Stimulated activated CD4-positive, alpha-beta T cell treated with anti-CD3 and anti-CD28 coated beads, Interleukin-1b, Interleukin-23, amount 100 ng/mL, for 48 hours (primary cell): ENCODE results near the gene DNAH17.
"Not testable (repeated sequence)": the region's sequence is repeated elsewhere in the genome, so short reads cannot be mapped to it uniquely, and the experiment has no call there.

ENCODE experiments used
- DNase-seq: peaks from one replicate; pipeline ENCODE4 v3.0.0-alpha.2; 2020

Gene DNAH17

DNA sequence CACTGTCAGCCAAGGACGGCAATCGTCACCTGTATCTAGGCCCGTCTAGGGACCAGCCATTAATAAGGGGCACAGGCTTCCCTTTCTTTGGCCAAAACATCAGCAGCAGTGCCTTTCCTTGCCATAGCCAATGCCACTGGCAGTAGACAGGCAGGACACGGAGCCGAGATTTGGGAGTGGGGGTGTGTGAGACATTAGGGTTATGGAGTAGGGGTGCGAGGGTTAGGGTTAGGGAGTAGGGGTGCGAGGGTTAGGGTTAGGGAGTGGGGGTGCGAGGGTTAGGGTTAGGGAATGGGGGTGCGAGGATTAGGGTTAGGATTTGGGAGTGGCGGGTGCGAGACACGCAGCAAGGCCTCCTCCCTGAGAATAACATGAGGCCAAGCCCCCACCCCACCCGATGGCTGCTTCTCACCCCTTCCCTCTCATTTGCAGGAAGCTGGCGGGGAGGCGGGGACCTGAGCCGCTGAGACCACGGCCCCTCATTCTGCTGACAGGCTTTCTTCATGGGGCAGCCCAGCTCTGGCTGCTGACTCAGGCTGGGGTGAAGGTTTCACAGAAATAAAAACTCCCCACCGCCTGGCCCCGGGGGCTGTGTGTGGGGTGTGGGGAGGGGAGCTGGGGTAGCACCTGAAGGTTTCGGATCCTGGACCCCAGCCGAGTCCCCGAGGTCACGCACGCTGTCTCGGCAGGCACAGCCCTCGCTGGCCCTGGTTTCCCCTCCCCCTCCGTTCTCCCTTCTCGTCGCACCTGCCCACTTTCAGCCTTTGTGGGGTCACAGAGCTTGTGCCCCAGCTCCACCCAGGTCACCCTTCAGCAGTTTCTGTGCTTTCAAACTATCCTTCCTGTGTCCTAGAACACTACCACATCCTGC lies 104.9 kb downstream of the DNAH17 start:
- no peak for DNase-seq

DNA sequence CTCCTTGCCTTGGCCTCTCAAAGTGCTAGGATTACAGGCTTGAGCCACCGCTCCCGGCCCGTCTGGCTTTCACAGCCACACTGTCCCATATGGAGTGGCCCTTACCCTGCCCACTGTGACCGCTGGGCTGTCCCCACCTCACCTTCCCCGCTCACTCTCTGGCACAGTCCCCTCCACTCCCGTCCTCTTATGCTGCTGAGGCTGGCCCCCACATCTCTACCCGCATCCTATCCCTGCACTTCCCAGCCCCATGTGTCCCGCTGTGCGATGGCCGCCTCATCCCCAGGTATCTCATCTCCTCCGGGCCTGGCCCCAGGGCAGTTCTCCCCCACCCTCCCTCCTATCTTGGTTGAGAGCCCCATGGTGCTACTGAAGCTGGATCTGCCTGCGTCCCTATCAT lies 105.6 kb downstream of the DNAH17 start:
- DNase-seq, result no peak

DNA sequence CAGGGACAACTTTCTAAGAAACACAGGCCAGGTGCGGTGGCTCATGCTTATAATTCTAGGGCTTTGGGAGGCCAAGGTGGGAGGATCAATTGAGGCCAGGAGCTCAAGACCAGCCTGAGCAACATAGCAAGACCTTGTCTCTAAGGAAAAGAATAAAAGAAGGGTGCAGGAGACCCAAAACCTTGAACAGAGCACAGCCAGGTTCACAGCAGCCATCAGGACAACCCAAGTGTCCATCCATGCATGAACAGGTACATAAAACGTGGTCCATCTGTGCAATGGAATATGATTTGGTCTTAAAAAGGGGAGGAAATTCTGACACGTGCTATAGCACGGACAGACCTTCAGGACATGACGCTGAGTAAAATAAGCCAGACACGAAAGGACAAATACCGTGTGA lies 107.8 kb downstream of the DNAH17 start:
- no peak for DNase-seq

DNA sequence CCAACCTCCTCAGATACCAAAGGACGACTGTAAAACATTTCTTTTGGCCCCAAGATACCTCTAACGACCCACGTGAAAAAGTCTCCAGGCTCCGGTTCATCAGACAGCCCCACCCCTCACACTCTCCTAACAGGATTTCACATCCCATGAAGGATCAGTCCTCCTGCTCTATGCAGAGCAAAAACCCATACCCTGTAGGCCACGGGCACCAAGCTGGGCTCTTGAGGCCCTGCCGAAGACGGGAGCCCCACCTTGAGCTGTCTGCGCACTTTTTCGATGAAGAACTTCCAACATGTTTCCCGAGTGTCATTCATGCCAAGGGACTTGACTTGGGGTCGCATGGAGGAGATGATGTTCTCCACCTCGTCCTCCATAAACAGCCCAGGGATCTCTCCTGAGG lies 108.8 kb downstream of the DNAH17 start:
- no peak for DNase-seq

DNA sequence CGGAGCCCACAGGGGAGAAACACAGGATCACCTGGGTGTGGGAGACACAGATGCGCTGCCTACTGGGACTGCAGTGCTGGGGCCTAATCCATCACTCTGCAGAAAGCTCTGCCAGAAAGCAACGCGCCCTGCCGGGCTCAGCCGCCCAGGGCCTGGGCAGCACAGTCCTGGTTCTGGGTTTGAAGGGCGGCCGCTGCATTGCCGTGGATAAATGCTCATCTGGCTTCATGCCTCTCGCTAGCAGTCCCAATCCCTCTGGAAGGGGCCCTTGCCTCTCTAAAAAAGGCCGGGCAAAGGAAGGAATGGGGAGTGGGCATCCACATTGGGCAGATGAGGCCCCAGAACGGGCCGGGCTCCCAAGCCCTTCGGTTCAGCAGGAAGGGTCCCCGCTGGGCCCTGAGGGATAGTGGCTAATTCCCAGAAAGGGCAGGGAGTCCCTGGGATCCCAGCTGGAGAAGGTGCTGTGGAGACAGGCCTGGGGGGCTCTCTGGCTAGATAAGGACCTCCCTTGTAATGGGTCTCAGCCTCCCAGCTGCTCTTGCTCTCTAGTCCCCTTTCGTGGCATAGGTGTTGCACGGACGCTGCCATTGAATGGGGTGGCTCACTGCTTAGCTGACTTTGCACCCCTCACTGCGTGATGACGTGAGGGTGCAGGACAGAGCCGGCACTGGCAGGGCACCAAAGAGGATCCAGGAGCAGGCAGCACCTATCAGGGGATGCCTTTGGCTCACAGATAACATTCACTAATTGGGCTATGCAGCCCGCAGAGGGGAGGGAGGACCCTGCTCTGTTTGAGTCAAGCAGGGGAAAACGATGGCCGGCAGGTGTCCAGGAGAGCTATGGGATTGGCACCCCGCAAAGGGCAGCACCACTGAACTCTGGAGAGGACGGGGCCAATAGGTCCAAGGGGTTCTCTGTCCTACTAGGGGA lies 110.1 kb downstream of the DNAH17 start:
- no peak for DNase-seq

DNA sequence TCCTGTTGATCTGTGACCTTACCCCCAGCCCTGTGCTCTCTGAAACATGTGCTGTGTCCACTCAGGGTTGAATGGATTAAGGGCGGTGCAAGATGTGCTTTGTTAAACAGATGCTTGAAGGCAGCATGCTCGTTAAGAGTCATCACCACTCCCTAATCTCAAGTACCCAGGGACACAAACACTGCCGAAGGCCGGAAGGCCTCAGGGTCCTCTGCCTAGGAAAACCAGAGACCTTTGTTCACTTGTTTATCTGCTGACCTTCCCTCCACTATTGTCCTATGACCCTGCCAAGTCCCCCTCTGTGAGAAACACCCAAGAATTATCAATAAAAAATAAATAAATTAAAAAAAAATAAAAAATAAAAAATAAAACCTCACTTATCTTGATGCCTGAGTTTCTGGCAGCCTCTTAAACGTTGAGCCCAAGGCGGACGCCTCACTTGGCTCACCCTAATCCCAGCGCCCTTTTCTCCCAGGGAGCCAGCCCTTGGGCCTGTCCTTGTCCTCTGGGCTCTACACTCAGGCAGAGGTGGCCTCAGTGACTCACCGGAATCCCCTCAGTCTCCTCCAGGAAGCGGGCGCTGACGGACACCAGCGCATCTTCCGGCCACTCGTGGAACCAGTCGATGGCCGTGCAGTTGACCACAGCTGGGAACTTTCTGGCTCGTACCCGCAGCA lies 110.9 kb downstream of the DNAH17 start:
- DNase-seq, result not testable (repeated sequence)

DNA sequence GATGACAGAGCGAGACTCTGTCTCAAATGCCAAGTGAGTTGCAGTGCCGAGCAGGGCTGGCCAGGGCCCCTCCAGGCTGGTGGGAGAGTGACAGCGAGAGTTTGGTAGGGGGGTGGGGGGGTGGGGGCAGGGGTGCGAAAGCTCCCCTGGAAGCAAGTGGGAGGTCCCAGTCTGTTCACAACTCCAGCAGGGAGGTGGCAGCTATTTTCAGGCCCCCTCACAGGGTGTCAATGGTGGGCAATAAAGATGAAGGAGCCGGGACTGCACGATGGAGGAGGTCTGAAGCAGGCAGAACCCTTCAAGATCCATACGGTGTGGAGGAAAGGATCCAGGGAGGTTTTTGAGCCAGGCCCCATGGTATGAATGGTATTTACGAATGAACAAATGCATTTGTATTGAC lies 115.0 kb downstream of the DNAH17 start:
- no peak for DNase-seq

DNA sequence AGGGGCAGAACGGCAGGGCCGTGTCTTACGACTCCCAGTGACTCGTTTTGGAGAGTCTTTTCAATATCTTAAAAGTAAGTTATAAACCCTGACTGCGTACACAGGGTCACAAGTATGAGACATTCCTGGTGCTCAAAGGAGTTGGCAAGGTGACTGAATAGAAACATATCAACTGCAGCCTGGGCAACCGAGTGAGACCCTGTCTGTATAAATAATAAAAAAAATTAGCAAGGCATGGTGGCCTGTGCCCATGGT lies 115.5 kb downstream of the DNAH17 start:
- no peak for DNase-seq

DNA sequence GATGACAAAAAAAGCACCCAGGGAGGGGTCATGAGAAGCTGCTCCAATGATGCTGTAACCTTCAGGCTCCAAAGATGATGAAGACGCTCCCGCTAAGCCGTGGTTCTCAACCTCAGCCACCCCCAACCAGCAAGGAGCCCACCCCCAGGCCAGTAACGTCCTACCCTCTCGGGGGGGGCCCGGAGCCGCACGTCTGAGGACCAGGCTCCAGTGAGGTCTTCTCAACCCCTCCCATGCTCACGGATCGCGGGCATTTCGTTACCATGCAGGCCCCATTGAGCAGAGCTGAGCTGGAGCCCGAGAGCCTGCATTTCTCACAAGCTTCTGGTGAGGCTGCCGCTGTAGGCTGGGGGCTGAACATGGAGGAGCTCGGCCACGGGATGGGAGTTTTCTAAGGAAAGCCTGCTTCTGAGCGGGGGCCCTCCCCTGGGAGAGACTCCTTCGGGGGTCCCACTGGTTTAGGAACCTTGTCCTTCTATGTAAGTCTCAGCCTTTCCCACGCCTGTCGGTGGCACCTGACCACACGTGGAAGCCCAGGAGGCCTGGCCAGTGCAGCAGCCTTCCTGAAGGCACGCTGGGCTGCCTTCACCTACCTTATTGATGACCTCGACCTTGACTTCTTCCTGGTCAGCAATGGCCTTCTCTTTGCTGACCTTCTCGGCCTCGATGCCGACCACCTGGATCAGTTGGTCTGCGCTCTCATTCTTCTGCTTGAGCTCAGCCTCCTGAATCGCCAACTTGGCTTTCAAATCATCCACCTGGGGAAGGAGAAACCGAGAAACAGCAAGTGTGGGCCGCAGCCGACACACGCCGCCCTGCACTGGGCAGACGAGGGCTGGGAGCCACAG lies 116.0 kb downstream of the DNAH17 start:
- DNase-seq, result no peak

DNA sequence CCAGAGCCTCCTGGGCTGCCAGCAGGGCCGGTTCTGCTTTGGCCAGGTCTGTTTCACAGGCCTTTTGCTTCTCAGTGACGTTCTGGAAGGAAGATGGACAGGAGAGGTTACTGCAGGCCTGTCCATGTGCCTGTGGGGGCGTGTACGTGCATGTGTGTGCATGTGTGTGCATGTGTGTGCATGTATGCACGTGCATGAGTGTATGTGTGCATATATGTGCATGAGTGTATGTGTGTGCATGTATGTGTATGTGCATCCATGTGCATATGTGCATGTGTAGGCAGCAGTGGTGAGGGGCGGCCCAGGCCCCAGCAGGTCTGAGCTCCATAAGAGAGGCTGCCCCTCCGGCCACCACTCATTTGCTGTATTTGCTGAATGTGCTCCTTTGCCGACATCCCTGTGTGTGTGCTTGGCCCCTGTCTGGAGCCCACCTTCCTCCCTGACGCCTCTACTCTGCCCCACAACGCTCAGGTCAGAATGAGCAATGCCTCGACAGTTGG lies 117.0 kb downstream of the DNAH17 start:
- no peak for DNase-seq

DNA sequence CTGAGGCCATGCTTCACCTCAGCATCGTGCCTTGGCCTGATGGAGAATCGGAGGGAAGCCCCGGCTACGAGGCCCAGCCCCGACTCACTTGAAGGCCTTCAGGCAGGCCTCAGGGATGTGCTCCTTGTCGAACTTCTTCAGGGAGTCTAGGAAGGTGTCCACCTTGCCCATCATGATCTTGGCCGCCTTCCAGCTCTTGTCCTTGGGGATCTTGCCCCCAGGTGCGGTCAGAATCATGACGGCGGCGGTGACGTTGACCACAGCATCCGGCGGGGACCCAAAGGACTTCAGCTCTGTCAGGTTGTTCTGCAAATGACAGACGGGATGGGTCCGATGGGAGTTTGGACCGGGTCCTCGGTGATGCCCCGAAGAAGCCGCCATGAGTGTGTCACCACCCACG lies 117.5 kb downstream of the DNAH17 start:
- no peak for DNase-seq

DNA sequence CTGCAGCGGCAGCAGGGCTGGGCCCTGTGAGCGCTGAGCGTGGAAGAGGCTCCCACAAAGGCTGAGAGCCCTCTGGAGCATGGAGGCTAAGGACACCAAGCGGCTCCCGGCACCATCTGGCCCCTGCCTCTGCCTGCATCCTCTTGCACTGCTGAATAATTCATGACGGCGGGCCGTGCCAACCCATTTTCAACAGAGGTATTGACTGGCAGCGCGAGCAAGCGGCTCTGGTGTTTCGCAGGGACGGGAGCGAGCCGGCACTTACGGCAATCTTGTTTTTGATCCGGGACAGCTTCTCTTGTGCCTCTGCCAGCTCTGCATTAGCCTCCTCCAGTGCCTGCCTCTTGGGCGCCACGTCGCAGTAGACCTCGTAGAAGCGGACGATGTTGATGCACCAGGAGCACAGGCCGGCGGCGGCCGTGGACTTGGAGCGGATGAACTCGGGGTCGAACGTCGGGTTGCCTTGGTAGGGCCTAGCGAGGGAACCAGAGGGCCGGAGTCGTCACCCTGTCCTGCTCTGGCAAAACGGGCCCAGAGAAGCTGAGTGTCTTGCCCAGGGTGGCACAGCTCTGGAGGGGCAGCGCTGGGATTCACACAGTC lies 118.4 kb downstream of the DNAH17 start:
- no peak for DNase-seq

DNA sequence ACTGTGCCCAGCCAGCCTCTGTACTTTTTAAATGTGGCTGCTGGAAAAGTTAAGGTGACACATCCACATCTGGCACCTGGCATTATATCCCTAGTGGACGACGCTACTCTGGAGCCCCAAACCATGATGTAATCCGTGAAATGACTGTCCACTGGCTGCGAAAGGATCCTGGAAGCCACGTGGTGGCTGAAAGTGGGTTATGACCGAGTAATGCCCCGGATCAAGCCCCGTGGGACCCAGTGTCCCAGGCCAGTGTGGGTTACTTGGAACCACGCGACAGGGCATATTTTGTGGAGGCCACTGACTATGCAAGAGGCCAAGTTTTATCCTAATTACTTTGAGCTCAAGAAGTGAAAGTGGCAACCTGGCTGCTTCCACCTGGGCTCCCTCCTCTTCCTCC lies 119.1 kb downstream of the DNAH17 start:
- DNase-seq, result no peak

DNA sequence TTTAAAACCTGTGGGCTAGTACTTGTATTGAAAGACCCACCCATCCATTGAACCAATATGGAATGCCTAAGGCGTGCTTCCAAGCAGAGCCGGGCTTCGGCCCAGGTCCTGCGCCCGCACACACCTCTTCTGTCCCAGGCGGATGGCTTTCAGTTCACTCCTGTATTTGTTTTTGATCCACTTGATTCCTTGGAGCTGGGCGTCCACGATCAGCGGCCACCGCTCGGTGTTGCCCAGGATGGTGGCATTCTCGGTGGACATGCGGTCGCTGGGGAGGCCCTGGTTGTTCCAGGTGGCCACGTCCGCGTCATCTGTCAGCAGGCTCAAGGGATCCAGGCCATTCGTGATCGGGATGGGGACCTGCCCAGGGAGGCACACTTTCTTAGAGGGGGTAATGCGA lies 122.8 kb downstream of the DNAH17 start:
- no peak for DNase-seq

DNA sequence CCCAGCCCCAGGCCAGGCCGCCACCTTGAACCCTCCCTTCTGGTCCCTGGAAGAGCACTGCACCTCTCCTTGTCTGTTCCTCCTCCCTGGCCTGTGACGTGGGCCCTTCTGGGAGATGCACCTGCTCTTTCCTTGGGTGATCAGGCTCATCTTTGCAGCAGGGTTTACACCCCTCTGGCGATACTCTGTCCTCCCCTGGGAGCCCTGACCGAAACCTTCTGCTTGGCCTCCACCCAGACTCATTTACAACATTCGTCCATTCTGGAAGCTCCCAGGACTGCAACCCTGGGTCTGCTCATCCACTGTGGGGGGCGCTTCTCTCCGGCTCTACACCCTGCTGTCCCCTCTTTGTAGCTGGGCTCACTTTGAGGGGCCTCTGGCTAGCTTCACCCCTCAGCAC lies 125.4 kb downstream of the DNAH17 start:
- no peak for DNase-seq

DNA sequence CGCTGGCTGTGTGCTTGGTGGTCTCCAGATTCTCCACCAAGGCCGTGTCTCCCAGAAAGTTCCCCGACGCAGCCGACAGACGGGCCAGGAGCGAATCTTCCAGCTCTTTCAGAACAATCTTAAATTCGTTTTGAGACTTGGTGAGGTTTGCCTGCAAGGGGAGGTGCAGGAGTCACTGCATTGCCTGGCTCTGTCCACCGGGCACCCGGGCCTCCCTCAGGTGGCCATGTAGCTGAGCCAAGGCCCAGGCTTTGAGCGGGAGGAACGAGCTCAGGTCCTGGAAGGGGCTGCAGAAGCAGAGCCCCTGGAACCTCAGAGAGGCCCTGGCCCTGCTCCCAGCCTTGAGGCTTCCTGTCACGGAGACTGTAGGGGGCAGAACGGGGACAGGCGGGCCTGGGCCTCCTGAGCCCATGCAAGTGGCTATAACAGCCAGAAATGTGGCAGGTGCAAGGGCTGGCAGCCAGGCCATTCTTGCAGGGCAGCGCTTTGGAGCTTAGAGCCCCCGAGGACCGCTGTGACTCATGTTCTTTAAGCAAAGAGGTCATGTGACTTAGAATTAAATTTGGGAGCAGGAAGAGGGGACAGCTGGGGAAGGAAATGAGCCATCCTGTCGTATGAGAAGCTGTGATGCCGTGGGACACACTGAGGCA lies 126.4 kb downstream of the DNAH17 start:
- no peak for DNase-seq

DNA sequence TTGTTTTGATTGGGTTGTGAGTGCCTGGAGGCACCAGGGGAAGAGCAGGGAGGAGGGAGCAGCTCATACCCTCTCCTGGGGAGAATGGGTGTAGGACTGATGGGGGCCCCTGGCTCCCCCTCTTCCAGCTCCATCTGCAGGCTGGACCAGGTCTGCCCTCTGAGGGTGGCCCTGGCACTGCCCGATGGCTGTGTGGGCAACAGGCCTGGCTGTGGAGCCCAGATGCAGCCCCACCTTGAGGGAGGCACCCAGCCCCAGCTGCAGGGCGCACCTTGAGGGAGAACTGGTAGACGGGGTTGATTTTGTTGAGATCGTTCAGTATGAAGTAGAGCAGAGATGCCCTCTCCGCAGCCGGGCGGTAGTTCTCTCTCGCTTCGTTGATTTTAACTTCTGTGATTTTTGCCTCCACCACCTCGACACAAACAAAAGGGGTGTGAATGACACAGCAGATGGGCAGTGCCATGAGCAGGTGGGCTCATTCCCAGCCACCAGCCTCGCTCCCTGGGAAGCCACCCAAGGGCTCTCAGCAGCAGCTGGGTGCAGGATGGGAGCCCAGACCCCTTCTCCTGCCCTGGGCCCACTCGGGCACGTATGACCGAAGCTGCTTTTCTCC lies 127.1 kb downstream of the DNAH17 start:
- DNase-seq, result no peak

DNA sequence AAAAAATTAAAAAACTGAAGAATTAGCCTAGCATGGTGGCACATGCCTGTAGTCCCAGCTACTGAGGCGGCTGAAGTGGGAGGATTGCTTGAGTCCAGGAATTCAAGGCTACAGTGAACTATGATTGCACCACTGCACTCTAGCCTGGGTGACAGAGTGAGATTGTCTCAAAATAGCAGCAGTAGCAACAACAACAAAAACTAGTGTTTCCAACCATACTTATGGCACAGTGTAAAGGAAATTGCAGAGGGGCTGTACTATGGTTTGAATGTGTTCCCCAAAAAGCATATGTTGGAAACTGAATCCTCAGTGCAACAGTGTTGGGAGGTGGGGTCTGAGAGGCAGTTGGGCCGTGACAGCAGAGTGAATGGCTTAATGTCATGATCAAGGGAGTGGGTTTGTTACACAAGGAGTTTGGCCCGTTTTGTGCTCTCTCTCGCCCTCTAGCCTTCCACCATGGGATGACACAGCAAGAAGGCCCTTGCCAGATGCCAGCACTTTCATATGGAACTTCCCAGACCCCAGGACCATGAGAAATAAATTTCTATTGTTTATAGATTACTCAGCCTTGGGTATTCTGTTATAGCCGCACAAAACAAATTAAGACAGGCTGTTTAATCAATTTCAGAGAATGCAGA lies 128.7 kb downstream of the DNAH17 start:
- no peak for DNase-seq

DNA sequence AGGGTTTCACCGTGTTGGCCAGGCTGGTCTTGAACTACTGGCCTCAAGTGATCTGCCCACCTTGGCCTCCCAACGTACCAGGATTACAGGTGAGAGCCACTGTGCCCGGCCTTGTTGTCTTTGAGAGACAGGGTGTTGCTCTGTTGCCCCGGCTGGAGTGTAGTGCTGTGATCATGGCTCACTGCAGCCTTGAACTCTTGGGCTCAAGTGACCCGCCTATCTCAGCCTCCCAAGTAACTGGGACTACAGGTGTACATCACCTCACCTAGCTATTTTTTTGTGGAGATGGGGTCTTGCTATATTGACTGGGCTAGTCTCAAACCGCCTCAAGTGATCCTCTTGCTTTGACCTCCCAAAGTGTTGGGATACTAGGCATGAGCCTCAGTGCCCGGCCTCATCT lies 130.4 kb downstream of the DNAH17 start:
- no peak for DNase-seq

DNA sequence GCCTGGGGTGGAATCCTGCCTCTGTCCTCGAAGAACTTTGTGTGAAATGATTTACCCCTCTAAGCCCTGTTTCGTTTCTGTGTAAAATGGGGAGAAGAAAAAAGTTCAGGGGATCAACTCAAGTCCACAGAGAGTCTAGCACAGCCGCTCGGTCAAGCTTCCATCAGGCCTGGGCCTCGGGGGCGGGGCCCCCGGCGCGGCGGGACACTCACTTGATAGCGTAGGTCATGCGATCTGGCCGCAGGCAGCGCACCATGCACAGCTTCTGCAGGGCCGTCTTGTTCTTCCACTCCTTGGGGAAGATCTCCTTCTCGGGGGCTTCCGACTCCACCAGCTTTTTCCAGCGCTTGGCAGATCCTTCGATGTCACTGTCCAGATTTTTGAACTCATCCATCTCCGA lies 132.8 kb downstream of the DNAH17 start:
- no peak for DNase-seq
